Esophagus squamous epithelium (tissue), 4 donors: ENCODE measurements around the gene KHK.

ENCODE experiments used
- CTCF ChIP-seq, 6 experiments: fragments of 450-650 bp in 4 of 6; fragments of 200-600 bp in 2 of 6; sonication (generic) in 2 of 6; IDR thresholded peaks; one replicate each; pipeline ENCODE4 v1.5.1; 2016 to 2019; ENCODE audit warnings: antibody characterized with exemption in 6 of 6, mild to moderate bottlenecking in 4 of 6, moderate library complexity in 4 of 6
- POLR2A ChIP-seq, 4 donors: fragments of 450-650 bp; IDR thresholded peaks; one replicate each; pipeline ENCODE4 v1.6.1; 2017; ENCODE audit warnings: antibody characterized with exemption in 4 of 4, mild to moderate bottlenecking in 4 of 4, moderate library complexity in 3 of 4

DNA sequence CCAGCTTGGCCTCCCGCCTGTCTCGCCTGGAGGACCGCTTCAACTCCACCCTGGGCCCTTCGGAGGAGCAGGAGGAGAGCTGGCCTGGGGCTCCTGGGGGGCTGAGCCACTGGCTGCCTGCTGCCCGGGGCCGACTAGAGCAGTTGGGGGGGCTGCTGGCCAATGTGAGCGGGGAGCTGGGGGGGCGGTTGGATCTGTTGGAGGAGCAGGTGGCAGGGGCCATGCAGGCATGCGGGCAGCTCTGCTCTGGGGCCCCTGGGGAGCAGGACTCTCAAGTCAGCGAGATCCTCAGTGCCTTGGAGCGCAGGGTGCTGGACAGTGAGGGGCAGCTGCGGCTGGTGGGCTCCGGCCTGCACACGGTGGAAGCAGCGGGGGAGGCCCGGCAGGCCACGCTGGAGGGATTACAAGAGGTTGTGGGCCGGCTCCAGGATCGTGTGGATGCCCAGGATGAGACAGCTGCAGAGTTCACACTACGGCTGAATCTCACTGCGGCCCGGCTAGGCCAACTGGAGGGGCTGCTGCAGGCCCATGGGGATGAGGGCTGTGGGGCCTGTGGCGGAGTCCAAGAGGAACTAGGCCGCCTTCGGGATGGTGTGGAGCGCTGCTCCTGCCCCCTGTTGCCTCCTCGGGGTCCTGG is 3.7 kb upstream of the KHK start:
- TF ChIP-seq CTCF (IDR thresholded peaks at IDR 0.05) (no peak), POLR2A (IDR thresholded peaks at IDR 0.05) (no peak)
